HG03354 (cell line): ENCODE data around the gene ADAMTS9.
A peak's percentile ranks its signal among the peaks of the same experiment; 100 is the strongest.

Experiments
- ATAC-seq: cut with Tn5 transposase; IDR thresholded peaks from one replicate; pipeline ENCODE4 v1.9.1; 2021; ENCODE audit warnings: mild to moderate bottlenecking; ENCODE audit not compliant: unreplicated experiment, poor library complexity, severe bottlenecking

The ADAMTS9 gene

DNA sequence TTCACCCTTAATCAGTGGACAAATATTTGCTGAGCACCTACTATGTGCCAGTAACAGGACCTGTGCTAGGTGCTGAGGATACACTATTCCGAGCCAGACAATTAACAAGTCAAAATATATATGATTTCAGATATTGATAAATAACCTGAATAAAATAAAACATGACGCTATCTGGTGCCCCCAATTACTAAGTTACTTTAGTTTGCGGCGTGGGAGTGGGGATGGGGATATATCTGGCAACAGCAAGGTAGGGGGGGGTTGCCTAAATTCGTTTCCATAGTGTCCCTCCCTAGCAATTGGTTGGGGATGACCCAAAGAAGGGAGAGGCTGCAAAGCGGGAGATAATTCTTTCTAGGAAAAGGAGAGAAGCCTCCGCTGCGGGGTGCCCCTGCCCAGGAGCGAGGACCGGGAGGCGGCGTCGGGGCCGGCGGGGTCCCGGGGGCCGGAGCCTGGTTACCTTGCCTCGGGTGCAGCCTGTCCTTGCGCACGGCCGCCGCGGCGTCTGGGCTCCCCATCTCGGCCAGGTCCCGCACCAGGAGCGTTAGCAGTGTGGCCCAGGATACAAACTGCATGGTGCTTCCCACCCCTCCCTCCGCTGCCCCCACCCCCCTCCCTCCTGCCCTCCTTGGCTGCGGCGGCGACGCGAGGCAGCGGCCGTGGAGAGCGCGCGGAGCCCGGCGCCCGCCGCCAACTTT, 567 bp downstream of the ADAMTS9 start:
- ATAC-seq, result no peak

DNA sequence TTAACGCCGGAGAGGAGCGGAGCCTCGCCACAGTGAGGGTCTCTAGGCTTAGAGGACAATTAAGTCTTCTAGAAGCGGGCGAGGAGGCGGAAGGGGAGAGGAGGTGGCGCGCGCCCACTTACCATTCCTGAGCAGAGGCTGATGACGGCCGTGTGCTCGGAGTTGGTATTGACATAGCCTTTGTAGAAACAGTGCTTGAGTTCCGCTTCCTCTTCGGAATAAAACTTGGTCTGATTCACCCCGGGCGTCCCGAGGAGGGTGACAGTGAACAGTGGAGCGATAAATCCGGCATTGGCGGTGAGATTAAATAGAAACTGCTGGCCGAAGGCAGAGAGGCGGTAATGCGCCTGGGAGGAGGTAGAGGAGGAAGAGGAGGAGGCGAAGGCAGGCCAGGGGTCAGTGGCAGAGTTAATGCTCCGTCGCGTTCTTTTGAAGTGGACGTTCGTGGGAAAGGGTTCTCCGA, 1.3 kb downstream of the ADAMTS9 start:
- ATAC-seq, result peak; percentile 58

DNA sequence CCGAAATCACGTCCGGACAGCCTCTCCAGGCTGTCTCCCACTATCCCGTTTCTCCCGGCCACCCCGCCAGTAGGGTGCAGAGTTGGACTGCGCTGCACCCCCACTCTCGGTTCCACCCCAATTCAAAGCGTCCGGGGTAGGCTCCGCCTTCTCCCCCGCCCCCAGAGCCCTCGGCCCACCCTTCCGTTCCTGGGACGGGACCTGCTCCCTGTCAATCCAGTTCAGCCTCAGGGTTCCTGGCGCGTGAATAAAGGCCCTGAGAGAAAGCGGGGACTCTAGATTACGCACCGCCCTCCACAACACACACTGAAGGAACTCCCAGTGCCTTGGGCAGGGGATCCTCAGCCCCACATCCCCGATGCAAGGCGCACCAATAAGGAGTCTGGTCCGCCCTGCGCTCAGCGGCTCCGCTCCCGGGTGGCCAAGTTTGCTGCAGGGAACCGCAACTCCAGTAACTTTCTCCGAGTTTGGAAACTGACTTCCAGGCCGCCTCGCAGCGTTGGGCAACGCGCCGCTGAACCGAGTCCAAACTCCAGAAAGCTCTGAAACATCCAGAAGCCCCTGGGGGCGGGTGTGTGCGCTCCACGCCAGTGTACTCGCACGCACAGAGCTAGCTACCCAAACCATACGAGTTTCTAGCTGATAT, 1.9 kb downstream of the ADAMTS9 start:
- ATAC-seq, result peak; percentile 48

DNA sequence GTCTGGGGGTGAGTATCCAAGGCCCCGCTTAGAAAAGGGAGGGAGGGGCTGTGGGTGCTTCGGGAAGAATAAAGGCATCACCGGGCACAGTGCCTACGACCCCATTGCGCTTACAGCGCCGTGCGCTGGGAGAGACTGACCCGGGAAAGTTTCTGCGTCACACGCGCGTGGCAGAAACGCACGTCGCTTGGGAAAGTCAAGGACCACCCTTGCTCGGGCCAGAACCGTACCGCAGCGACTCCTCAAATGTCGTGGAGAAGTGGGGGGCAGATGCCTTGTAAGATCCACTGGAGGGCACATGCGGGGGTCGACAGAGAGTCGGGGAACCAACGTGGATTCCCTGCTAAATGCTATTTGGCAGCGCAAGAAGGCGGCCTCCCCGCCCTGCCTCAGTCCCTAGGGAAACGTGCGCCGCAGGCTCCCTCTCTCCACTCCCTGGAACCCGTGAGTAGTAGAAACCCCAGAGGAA, 2.4 kb downstream of the ADAMTS9 start:
- ATAC-seq, result peak; percentile 15

DNA sequence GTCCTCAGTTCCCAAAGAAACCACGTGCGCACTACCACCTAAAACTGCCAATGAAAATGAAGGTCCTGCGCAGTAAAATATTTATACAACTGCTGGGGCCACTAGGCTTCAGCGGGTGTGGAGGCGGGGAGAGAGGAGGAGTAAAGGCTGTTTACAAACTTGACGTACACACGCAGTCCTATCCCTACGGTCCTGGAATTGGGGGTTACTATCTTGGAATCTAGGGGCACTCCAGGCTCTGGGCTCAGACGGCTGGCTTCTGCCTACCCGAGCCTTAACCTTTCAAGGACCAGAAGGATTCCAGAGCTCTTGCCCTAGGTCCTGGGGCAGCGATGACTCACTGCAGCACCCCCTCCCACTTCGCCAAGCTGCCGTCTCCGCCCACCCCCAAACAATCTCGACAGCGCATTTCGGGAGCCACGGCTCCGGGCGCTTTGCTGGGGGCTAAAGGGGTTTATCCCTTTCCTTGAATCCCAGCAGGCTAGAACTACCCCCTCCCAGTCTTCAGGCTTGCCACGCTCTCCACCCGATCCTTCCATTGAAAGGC, 3.0 kb downstream of the ADAMTS9 start:
- no peak for ATAC-seq

DNA sequence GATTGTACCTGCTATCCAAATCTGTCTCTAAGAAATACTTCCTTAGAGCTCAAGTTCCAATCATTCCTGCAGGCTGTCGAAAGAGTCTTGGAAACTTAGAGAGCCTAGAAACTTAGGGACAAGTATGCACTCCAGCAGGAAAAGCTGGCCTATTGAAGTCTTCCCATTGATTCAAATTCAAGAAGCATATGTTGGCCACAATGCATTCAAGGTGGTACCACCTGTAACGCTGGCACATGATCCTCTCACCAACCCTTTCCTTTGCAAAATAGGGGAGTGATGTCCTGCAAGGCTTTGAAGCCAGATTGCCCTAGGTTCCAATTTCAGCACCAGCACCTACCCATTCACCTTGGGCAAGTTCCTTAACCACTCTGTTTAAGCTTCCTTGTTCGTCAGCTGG, 6.0 kb downstream of the ADAMTS9 start:
- ATAC-seq, result no peak

DNA sequence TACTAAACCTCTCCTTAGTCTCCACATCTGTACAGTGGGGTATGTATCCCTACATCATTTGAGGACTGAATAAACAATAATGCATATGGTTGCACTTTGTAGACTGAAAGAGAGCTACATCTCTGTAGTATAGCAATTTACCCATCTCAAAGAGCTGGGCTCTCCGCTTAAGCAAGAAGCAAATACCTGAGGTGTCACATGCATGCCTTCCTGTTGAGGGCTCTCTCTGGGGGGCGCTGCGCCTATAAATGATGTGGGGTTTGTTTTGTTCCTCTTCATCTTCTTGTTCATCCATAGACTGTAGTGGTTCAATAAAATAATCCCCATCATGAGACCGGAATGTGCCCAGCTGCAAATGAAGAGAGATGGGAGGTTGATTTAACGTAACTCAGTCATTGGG, 6.8 kb downstream of the ADAMTS9 start:
- no peak for ATAC-seq

DNA sequence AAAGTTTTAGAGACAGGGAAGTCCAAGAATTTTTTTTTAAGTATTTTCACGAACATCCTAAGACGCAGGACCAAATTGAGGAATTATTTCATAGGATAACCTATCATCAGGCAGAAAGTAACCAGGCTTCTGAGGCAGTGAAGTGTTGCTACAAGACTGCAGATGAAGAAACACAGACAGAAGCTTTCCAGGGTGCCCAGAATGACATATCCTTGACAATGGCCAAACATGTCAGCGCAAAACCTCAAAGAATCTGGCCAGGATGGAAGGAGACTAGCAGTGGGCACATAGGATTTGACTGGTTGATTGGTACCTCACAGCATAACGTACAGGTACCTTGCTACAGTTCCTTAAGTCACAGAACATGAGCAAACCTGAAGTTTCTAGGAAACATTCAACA, 7.5 kb downstream of the ADAMTS9 start:
- ATAC-seq, result no peak

DNA sequence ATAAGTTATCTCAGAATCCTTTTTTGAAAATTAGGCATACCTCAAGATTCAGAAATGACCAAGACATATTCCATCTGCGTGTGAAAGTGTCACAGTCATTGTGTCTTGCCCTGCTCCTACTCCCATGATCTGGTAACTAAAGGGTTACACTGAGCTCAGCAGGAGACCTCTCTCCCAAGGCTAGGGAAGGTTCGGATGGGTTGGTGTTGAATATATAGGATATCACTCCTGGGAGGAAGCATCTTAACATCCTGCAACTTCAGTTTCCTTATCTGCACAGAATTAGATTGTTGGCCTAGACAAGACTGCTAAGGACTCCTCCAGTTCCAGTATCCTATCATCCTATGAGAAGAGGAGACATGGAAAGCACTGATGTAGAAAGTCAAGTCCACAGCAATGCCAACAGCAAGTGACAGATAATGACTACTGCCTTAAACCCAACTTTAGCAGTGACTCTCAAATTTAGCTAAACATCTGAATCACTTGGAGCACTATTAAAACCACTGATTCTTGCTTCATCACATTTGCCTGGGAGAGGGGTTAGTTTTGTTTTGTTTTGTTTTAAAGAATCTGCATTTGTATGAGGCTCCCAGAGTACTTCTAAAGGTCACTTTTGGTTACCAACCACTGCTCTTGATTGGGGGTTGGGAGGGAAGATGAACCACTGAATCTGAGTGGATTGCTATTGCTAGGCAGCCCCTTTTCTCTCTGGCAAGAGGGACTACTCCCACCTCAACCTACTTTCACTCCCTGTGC, 9.7 kb downstream of the ADAMTS9 start:
- no peak for ATAC-seq

DNA sequence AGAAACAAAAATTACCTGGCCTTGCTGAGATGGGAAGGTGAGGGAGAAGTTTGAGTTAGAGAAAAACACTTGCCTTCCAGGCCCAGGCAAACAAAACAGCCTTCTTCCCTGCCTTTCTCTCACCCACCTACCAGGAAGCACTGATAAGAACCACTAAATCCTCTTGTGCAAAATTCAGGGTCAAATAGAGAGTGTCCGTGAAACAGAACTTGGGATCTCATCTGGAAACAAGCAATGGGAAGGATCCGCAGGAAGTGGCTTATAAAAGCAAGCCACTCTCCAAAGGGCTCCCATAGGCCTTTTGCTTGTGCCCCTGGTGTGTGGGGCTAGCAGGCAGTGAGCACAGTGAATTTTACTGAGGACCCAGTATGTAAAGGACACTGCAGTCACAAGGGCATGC, 11.0 kb downstream of the ADAMTS9 start:
- ATAC-seq, result no peak

DNA sequence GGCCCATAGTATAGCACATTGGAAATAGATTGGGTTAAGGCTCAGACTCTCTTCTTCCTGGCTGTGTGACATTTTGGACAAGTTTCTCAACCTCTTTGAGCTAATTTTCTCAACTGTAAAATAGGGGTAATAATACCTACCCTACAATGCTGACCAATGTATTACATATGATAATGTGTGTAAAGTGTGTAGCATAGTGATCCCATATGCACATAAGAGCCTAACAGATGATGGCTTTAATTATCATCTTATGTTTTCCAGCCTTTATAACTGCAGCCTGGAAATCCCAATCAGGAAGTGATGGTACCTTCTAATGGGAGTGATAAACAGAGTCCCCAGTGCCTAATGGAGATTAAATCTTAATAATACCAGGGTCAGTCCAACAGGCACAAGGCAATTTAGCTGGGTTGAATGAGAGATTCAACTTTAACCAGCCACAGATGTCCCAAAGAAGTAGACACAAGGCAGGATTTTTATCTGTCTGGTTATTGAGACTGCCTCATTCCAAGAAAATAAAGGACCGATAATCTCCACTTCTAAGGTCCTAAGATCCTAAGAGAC, 12.0 kb downstream of the ADAMTS9 start:
- ATAC-seq, result no peak

DNA sequence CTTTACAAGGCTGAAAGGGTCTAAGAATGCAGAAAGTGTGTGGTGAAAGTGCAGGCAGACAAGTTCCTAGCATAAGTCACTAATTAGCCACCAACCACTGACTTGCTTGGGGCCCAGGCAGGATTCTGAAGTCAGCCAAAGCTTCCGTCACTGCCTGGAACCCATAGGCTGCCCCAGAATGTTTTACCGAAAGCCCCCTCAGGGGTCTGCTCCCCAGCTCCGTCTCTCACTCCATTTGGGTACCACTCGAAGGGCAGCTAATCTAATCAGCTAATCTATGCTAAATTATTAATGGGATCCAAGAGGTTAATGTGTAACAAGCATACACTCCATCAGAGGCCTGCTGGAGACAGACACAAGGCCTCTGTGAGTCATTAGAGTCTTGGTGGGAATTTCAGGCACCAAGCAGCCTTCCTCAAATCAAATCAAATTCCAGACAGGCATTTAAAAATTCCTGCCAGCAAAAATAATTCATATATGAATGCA, 13.2 kb downstream of the ADAMTS9 start:
- ATAC-seq, result no peak

DNA sequence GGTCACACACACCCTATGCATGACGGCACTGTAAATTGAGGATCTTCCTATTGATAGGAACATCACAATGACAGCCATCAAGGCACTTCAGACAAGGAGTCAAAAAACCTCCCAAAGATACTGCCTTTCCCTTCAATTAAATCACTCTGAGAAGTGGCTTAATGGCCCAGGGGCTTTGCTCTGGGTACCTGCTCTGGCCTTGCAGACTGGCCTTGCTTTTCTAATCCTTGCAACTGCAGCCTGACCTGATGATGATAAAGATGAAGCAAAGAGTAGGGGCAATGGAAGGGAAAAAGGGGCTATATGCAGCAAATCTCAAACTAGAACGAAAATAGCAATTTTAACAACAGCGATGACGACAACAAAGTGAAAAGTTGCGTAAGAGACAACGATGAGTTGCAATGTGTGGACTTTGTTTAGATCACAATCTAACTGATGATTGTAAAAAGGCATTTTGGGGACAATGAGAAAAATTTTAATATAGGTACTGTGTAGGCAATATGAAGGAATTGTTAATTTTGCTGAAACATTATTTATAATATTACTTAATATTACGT, 14.6 kb downstream of the ADAMTS9 start:
- ATAC-seq, result no peak

DNA sequence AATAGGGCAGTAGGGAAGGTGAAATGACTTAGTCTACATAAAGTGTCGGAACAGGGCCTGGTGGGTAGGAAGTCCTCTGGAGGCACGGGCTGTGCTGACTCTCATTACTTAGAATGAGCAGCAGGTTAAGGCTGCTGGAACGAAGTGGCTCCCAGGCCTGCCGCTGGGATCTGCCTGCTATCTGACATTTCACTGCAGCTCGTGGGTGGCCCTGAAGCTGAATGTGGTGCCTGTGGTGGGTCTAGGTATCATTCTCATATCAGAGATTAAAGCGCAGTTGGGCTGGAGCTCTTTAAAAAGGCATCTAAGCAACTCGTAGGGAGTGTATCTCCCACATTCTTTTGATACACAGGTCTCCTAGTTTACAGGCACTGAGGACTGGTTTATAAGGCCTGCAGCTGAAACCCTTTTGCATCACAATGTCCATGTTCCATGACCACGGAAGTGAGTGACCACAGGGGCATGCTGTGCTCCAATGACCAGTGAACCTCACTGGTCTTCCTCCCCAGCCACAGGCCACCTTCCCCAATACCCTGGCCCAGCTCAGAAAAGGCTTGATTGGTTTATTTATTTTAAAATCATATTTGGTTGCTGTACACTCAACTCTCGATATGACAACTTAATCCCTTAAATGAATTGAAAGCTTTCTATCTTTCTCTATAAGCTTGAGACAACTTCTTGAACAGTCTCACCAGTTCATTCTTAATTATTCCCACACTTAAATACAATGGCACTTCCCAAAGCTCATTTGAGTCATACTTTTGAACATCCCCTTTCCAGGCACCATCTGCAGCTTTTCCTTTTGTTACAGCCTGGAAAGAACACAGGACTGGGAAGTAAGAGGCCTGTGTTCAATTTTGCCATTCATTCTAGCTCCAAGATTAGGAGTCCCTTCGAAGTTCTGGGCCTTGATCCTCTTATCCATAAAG, 19.0 kb downstream of the ADAMTS9 start:
- no peak for ATAC-seq

DNA sequence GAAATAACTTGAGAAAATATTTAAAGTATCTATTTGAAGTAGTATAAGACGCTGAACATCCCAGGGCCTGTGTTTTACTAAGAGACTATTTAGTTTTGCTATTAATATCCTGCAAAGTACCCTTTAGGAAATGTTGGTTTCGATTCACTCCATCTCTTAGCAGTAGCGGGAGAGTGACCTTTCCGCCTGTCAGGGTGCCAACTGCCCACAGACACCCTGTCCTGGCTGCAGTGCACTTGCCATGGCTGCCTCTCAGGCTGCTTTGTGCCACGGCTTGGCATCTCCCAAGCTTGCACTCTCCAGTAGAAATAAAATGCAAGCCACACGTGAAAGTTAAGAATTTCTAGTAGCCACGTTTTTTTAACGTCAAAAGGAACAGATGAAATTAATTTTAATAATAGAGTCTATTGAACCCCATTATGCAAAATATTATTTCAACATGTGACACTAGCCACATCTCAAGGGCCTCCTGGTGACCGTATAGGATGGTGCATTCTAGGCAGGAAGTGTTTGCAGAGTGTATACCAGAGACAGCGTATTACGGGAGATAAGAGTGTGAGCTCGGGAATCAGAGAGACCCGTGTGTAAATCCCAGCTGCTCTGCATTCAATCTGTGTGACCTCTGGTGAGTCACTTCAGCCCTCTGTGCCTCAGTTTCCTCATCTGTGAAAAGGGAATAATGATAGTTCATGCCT, 19.8 kb downstream of the ADAMTS9 start:
- no peak for ATAC-seq

DNA sequence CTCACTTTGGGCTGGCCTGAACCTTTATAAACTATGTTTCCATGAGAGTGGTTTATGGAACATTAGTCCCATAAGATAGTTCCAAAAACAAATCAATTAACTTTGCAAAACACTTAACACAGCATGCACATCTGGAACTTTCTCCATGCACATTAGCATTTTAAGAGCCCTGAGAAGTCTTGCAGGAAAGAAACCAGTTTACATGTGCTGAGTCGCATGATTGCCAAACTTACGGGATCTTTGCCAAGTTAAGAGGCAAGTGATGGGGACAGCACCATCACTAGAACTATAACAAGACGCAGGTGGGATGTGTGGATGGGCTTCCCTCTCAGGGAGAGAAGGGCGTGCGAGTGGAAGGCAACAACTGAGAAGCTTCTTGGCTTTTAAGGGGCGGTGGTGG, 20.7 kb downstream of the ADAMTS9 start:
- ATAC-seq, result no peak

DNA sequence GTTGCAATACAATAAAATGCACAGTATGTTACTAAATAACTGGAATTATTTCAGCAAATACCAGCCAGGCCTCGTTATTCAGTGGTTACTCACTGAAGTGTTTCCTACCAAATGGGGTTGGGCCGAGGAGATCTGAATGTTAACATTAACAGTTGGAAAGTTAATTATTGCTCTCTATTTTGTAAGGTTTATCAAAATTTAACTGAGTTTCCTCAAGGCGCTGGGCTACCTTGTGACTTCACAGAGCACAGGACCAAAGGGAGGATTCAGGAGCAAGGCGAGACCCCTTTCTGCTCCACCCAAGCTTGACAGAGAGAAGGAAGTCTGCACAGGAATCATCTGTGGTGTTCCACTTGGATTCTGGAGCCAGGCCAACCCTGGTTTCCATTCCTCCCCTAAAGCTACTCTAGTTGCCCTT, 21.6 kb downstream of the ADAMTS9 start:
- ATAC-seq, result no peak

DNA sequence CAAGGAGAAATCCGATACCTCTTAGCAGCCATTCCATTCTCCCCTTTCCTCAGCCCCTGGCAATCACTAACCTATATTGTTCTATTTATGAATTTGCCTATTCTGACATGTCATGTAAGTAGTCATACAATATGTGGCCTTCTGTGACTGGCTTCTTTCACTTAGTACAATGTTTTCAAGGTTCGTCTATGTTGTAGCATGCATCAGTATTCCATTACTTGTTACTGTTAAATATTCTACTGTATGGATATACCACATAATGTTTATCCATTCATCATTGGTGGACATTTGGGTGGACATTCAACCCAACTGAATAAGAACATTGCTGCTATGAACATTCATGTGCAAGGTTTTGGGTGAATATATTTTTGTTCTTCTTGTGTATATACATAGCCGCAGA, 23.4 kb downstream of the ADAMTS9 start:
- ATAC-seq, result no peak
